HCT116 (cell line): Measurements from ENCODE around the gene AIF1. TPM values are rescaled to one million over a fixed set of nuclear protein-coding genes. Genes with fewer than 3 reads are reported as not detected.

Experiments
- ATAC-seq: fragments of 200-7000 bp; cut with Tn5 transposase; 2 replicates; pipeline ENCODE4 v1.9.1; 2020; ENCODE audit warnings: mild to moderate bottlenecking, moderate library complexity
- BruUV-seq: library from RNA; stranded (reverse); fragments of 400-500 nt; replicated peaks from 2 replicates; lab custom pipeline; 2021; lab: Mats Ljungman, UMichigan
- CTCF ChIA-PET: fragments of 300-600 bp; sonication (Branson Sonifier 250); formaldehyde crosslinking; loops from one replicate; lab custom pipeline; 2021; ENCODE audit warnings: antibody characterized with exemption; lab: Charles Lee
- POLR2A ChIA-PET: fragments of 300-600, 350-600 bp; sonication (Branson Sonifier 250); formaldehyde crosslinking; loops from one replicate; lab custom pipeline; 2021; ENCODE audit warnings: antibody characterized with exemption; lab: Charles Lee
- RAD21 ChIA-PET, 2 experiments: fragments of 300-600 bp; sonication (Branson Sonifier 250); formaldehyde crosslinking; loops; one replicate each; lab custom pipeline; 2023; ENCODE audit warnings: low total read pairs in 2 of 2; ENCODE audit not compliant: uncharacterized antibody in 2 of 2, unreplicated experiment in 2 of 2, low non-redundant PET in 1 of 2; lab: Charles Lee
- DNase-seq: peaks from one replicate; pipeline ENCODE4 v3.0.0-alpha.2; 2010; ENCODE audit warnings: low read depth, low spot score
- H2AFZ ChIP-seq: fragments of 200-600 bp; shearing (Covaris generic), sonication (generic); 2 replicates; pipeline ENCODE4 v1.6.1; 2017; ENCODE audit warnings: low read depth, mixed run types, mixed read lengths, antibody characterized with exemption, low read length; ENCODE audit not compliant: poor library complexity, severe bottlenecking
- H3K27ac ChIP-seq: 2 replicates; pipeline ENCODE4 v1.5.1; 2012; ENCODE audit warnings: low read depth, low read length
- H3K27me3 ChIP-seq: fragments of 200-600 bp; sonication (generic); 2 replicates; pipeline ENCODE4 v1.6.1; 2016; ENCODE audit warnings: mixed run types, low read length, mixed read lengths; ENCODE audit not compliant: insufficient read depth
- H3K36me3 ChIP-seq, 2 experiments: fragments of 200-500 bp in 1 of 2; fragments of 200-600 bp in 1 of 2; sonication (Bioruptor generic) in 1 of 2; sonication (generic) in 1 of 2; 2 replicates each; pipeline versions ENCODE4 v1.5.1 to v1.6.1; 2014 to 2016; ENCODE audit warnings: low read length in 2 of 2, inconsistent platforms in 1 of 2, mixed read lengths in 1 of 2, mixed run types in 1 of 2; ENCODE audit not compliant: insufficient read depth in 2 of 2, control insufficient read depth in 1 of 2
- H3K4me1 ChIP-seq, 2 experiments: fragments of 200-600 bp in 1 of 2; sonication (generic) in 1 of 2; 2 replicates each; pipeline versions ENCODE4 v1.5.1 to v1.6.1; 2012 to 2017; ENCODE audit warnings: low read length in 2 of 2, inconsistent platforms in 1 of 2, mild to moderate bottlenecking in 1 of 2, mixed read lengths in 1 of 2, mixed run types in 1 of 2, moderate library complexity in 1 of 2; ENCODE audit not compliant: insufficient read depth in 2 of 2, control insufficient read depth in 1 of 2
- H3K4me2 ChIP-seq: fragments of 200-600 bp; sonication (generic); 2 replicates; pipeline ENCODE4 v1.6.1; 2017; ENCODE audit warnings: mixed run types, low read length, mixed read lengths
- H3K4me3 ChIP-seq, 2 experiments: fragments of 200-600 bp in 1 of 2; sonication (generic) in 1 of 2; replicated peaks in 1 of 2; 2 replicates each; pipeline ENCODE4 v1.5.1; 2011 to 2016; ENCODE audit warnings: low read length in 2 of 2, control low read depth in 1 of 2, low read depth in 1 of 2, mild to moderate bottlenecking in 1 of 2, mixed read lengths in 1 of 2, mixed run types in 1 of 2
- H3K79me2 ChIP-seq: fragments of 200-600 bp; sonication (generic); 2 replicates; pipeline ENCODE4 v1.6.1; 2017; ENCODE audit warnings: mild to moderate bottlenecking, mixed run types, low read length, moderate library complexity, mixed read lengths; ENCODE audit not compliant: insufficient read depth
- H3K9ac ChIP-seq: fragments of 200-600 bp; sonication (generic); 2 replicates; pipeline ENCODE4 v1.6.1; 2016; ENCODE audit warnings: low read length, mixed read lengths
- H3K9me2 ChIP-seq: fragments of 200-600 bp; sonication (generic), shearing (Covaris generic); 2 replicates; pipeline ENCODE4 v1.6.1; 2017; ENCODE audit warnings: mixed run types, mild to moderate bottlenecking, moderate library complexity; ENCODE audit not compliant: insufficient read depth
- H3K9me3 ChIP-seq, 2 experiments: fragments of 200-500 bp in 1 of 2; fragments of 200-600 bp in 1 of 2; sonication (Bioruptor generic) in 1 of 2; sonication (generic) in 1 of 2; 2 replicates each; pipeline ENCODE4 v1.6.1; 2014 to 2017; ENCODE audit warnings: low read length in 2 of 2, mixed read lengths in 2 of 2, inconsistent platforms in 1 of 2, low read depth in 1 of 2, mild to moderate bottlenecking in 1 of 2, mixed run types in 1 of 2, moderate library complexity in 1 of 2; ENCODE audit not compliant: control insufficient read depth in 1 of 2, insufficient read depth in 1 of 2
- H4K20me1 ChIP-seq: fragments of 200-600 bp; sonication (generic), shearing (Covaris generic); 2 replicates; pipeline ENCODE4 v1.6.1; 2017; ENCODE audit warnings: mixed run types, mild to moderate bottlenecking, moderate library complexity; ENCODE audit not compliant: insufficient read depth
- CBX3 ChIP-seq: IDR thresholded peaks from 2 replicates; pipeline ENCODE4 v1.6.1; 2012; ENCODE audit warnings: low read depth
- ELF1 ChIP-seq: IDR thresholded peaks from 2 replicates; pipeline ENCODE4 v1.6.1; 2012; ENCODE audit warnings: low read depth, borderline replicate concordance
- EZH2 ChIP-seq: fragments of 200-600 bp; sonication (generic); IDR thresholded peaks from 2 replicates; pipeline ENCODE4 v1.6.1; 2017; ENCODE audit warnings: antibody characterized with exemption, mixed run types
- EZH2phosphoT487 ChIP-seq: fragments of 200-600 bp; IDR thresholded peaks from 2 replicates; pipeline ENCODE4 v1.6.1; 2018; ENCODE audit warnings: antibody characterized with exemption, borderline replicate concordance
- JUND ChIP-seq: IDR thresholded peaks from 2 replicates; pipeline ENCODE4 v1.6.1; 2012
- POLR2A ChIP-seq: IDR thresholded peaks from 2 replicates; pipeline ENCODE4 v1.7.0; 2011; ENCODE audit warnings: borderline replicate concordance; ENCODE audit not compliant: insufficient read depth, insufficient read length; ENCODE audit errors: extremely low read depth
- POLR2AphosphoS5 ChIP-seq: IDR thresholded peaks from 2 replicates; pipeline ENCODE4 v1.6.1; 2011; ENCODE audit warnings: mild to moderate bottlenecking, low read depth, low read length, moderate library complexity
- RAD21 ChIP-seq: IDR thresholded peaks from 2 replicates; pipeline ENCODE4 v1.6.1; 2012; ENCODE audit warnings: low read depth, mild to moderate bottlenecking
- SIN3A ChIP-seq: IDR thresholded peaks from 2 replicates; pipeline ENCODE4 v1.6.1; 2012; ENCODE audit warnings: low read depth
- SP1 ChIP-seq: IDR thresholded peaks from 2 replicates; pipeline ENCODE4 v1.6.1; 2012; ENCODE audit warnings: low read depth
- SRF ChIP-seq: IDR thresholded peaks from 2 replicates; pipeline ENCODE4 v1.6.1; 2012; ENCODE audit warnings: low read depth
- YY1 ChIP-seq: IDR thresholded peaks from 2 replicates; pipeline ENCODE4 v1.6.1; 2011; ENCODE audit warnings: low read length, low read depth, moderate library complexity, mild to moderate bottlenecking; ENCODE audit not compliant: insufficient replicate concordance; ENCODE audit errors: extremely low read depth
- ZFX ChIP-seq: fragments of 450-650 bp; IDR thresholded peaks from 2 replicates; pipeline ENCODE4 v1.6.1; 2017
- intact Hi-C: fragments of 100-400 bp; cut with micrococcal nuclease; formaldehyde crosslinking; loops from 2 replicates; pipeline ENCODE4 v1.10.0; 2022
- total RNA-seq: library from RNA; stranded (reverse); gene quantifications from one replicate; pipeline ENCODE4 v1.2.1, GENCODE V29; 2021; ENCODE audit not compliant: unreplicated experiment
- TF ChIP-seq, protein P1 (sequence below): IDR thresholded peaks from 2 replicates; pipeline ENCODE4 v1.6.1; 2011; ENCODE audit warnings: mild to moderate bottlenecking, low read length, moderate library complexity; ENCODE audit not compliant: insufficient replicate concordance; ENCODE audit errors: extremely low read depth
- TF ChIP-seq, protein P2 (sequence below): IDR thresholded peaks from 2 replicates; pipeline ENCODE4 v1.6.1; 2012; ENCODE audit warnings: low read depth
- TF ChIP-seq, protein P3 (sequence below): IDR thresholded peaks from 2 replicates; pipeline ENCODE4 v1.6.1; 2012
- TF ChIP-seq, protein P4 (sequence below): IDR thresholded peaks from 2 replicates; pipeline ENCODE4 v1.6.1; 2012

The AIF1 gene
- total RNA-seq, 1 experiment from 2014 or later = not detected

DNA sequence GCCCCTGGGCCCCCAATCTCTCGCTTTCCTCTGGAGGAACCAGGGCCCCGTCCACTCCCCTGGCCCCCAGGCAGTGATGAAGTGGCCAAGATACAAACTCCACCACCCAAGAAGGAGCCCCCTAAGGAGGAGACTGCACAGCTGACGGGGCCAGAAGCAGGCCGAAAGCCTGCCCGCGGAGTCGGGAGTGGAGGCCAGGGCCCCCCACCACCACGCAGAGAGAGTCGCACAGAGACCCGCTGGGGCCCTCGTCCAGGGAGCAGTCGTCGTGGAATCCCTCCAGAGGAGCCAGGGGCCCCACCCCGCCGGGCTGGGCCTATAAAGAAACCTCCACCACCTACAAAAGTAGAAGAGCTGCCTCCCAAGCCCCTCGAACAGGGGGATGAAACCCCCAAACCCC is 16.2 kb downstream of the AIF1 start:
- H3K27ac ChIP-seq = no peak overlapping the region
- H3K9ac ChIP-seq = no peak overlapping the region
- POLR2A ChIA-PET = no interaction called here
- no peaks in the 10 kb centered on the region for H3K27me3 ChIP-seq
- BruUV-seq = TSS peak; percentile 6
- no peaks in the 10 kb centered on the region for H3K4me1 ChIP-seq
- H3K9me3 ChIP-seq = no peaks in the 10 kb centered on the region
- RAD21 ChIA-PET = no interaction called here
- ATAC-seq = no peak
- intact Hi-C loops = no loop called here
- H2AFZ ChIP-seq = no peak overlapping the region
- TF ChIP-seq, protein P1, sequence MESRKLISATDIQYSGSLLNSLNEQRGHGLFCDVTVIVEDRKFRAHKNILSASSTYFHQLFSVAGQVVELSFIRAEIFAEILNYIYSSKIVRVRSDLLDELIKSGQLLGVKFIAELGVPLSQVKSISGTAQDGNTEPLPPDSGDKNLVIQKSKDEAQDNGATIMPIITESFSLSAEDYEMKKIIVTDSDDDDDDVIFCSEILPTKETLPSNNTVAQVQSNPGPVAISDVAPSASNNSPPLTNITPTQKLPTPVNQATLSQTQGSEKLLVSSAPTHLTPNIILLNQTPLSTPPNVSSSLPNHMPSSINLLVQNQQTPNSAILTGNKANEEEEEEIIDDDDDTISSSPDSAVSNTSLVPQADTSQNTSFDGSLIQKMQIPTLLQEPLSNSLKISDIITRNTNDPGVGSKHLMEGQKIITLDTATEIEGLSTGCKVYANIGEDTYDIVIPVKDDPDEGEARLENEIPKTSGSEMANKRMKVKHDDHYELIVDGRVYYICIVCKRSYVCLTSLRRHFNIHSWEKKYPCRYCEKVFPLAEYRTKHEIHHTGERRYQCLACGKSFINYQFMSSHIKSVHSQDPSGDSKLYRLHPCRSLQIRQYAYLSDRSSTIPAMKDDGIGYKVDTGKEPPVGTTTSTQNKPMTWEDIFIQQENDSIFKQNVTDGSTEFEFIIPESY = no peak
- TF ChIP-seq SRF = no peak
- no peak for TF ChIP-seq EZH2
- no peak for TF ChIP-seq EZH2phosphoT487
- TF ChIP-seq POLR2AphosphoS5 = no peak
- TF ChIP-seq ZFX = no peak
- TF ChIP-seq SIN3A = no peak
- TF ChIP-seq, protein P2, sequence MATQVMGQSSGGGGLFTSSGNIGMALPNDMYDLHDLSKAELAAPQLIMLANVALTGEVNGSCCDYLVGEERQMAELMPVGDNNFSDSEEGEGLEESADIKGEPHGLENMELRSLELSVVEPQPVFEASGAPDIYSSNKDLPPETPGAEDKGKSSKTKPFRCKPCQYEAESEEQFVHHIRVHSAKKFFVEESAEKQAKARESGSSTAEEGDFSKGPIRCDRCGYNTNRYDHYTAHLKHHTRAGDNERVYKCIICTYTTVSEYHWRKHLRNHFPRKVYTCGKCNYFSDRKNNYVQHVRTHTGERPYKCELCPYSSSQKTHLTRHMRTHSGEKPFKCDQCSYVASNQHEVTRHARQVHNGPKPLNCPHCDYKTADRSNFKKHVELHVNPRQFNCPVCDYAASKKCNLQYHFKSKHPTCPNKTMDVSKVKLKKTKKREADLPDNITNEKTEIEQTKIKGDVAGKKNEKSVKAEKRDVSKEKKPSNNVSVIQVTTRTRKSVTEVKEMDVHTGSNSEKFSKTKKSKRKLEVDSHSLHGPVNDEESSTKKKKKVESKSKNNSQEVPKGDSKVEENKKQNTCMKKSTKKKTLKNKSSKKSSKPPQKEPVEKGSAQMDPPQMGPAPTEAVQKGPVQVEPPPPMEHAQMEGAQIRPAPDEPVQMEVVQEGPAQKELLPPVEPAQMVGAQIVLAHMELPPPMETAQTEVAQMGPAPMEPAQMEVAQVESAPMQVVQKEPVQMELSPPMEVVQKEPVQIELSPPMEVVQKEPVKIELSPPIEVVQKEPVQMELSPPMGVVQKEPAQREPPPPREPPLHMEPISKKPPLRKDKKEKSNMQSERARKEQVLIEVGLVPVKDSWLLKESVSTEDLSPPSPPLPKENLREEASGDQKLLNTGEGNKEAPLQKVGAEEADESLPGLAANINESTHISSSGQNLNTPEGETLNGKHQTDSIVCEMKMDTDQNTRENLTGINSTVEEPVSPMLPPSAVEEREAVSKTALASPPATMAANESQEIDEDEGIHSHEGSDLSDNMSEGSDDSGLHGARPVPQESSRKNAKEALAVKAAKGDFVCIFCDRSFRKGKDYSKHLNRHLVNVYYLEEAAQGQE = no peak
- no peak for TF ChIP-seq YY1
- no peak for TF ChIP-seq JUND
- no peak for TF ChIP-seq RAD21
- no peak for TF ChIP-seq SP1
- no peak for TF ChIP-seq POLR2A
- TF ChIP-seq, protein P3, sequence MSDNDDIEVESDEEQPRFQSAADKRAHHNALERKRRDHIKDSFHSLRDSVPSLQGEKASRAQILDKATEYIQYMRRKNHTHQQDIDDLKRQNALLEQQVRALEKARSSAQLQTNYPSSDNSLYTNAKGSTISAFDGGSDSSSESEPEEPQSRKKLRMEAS = no peak
- no peak for TF ChIP-seq CBX3
- TF ChIP-seq, protein P4, sequence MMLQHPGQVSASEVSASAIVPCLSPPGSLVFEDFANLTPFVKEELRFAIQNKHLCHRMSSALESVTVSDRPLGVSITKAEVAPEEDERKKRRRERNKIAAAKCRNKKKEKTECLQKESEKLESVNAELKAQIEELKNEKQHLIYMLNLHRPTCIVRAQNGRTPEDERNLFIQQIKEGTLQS = no peak
- no peak for TF ChIP-seq ELF1
- H3K79me2 ChIP-seq = peaks cover 72% of the 10 kb centered on the region
- DNase-seq = no peak
- no peaks in the 10 kb centered on the region for H3K9me2 ChIP-seq
- H3K4me3 ChIP-seq = no peak overlapping the region
- no peak overlapping the region for H3K4me2 ChIP-seq
- CTCF ChIA-PET = no interaction called here
- H3K36me3 ChIP-seq = peaks cover 63 to 95% of the 10 kb centered on the region in 2 experiments
- H4K20me1 ChIP-seq = no peaks in the 10 kb centered on the region
